Dermis blood vessel endothelial cell (primary cell): ENCODE measurements around the gene MSTO1. TPM values are rescaled to one million over a fixed set of nuclear protein-coding genes. Genes with fewer than 3 reads are reported as not detected.
A peak's percentile ranks its signal among the peaks of the same experiment; 100 is the strongest.
"Not testable (repeated sequence)": the region's sequence is repeated elsewhere in the genome, so short reads cannot be mapped to it uniquely, and the experiment has no call there.

Experiments used
- DNase-seq: peaks from one replicate; pipeline ENCODE4 v3.0.0; 2010
- total RNA-seq: library from RNA; depleted of rRNA; stranded (reverse); fragments of >200 nt; gene quantifications from 2 replicates; pipeline ENCODE4 v1.2.3, GENCODE V29; 2014

The MSTO1 gene
- 17.1 and 20.3 TPM in 2 replicates for total RNA-seq

DNA sequence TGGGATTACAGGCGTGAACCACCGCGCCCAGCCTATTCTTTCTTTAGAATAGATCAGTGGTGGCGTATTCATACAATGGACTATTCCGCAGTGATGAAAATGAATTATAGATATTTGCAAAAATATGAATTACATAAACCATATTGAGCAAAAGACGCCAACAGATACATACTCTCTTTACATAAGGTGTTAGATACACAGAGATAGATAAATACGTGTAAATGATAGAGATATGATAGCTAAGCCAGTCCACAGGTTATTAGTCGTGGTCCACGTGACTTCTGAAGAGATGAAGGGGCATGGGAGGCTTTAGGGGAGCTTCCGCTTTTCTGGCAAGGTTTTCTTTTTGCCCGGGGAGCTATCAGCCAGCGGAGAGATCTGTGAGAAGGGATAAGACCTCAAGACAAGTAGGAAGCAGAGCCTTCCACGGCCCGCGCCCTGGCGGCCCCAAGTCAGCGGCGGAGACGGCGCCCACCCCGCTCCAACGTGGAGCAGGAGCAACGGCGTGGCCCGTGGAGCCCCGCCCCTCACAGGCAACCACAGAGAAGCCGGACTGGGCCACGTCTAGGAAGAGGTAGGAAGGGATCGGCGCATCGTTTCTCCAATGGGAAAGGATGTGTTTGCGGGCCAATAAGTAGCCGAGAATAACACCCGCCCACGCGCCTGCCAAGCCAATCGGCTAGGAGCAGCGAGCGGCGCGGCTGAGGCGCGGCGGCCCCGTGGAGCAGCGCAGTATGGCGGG lies at the start of gene MSTO1:
Gene MSTO1, plus strand, starts transcription at position 704 of the 742 bp plus-strand sequence. Its CDS starts 31 bp downstream, at position 735.
- DNase-seq: peak; percentile 98

DNA sequence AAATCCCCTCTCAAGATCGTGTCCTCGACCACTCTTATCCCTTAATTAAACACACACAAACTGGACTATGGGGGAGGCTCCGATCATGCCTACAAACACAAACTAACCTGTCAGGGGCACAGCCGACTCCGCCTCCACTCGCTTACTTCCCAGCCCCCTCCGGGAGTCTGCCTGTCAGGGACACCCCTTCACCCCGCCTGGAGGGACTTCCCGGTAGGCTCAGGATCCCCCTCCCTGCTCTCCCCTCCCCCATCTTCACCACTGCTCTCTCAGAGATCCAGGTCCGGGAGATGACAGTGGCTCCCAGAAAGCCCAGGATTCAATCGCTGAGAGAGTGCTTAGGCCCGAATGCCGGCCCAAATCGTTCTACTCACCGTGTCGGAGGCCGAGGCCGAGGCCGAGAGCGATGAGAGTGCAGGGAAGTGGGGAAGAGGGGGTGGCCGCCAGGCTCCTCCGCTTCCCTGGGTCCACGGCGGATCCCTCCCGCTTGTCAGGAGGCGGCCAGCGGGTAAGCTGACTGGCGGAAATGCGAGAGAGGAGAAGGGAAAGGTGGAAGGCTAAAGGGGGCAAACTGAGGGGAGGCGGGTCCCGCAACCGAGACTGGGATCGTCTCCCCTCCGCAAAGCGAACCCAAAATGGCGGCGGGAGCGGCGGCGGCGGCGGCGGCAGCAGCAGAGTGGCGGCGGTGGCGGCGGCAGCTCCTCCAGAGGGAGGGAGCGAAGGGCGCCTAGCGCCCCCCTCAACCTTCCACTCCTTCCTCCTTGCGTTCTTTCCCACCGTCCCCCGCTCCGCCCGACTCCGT lies 48.0 kb upstream of the MSTO1 start:
- peak; percentile 61 for DNase-seq

- peak; percentile 95 for DNase-seq
Observed at GRCh38 chr1:155562581-155563376, 47.2 kb upstream of the MSTO1 start, which contains the start of gene ASH1L. ASH1L (minus strand) TSS chr1:155562803; CDS start chr1:155521519, 41,284 bp downstream.

DNA sequence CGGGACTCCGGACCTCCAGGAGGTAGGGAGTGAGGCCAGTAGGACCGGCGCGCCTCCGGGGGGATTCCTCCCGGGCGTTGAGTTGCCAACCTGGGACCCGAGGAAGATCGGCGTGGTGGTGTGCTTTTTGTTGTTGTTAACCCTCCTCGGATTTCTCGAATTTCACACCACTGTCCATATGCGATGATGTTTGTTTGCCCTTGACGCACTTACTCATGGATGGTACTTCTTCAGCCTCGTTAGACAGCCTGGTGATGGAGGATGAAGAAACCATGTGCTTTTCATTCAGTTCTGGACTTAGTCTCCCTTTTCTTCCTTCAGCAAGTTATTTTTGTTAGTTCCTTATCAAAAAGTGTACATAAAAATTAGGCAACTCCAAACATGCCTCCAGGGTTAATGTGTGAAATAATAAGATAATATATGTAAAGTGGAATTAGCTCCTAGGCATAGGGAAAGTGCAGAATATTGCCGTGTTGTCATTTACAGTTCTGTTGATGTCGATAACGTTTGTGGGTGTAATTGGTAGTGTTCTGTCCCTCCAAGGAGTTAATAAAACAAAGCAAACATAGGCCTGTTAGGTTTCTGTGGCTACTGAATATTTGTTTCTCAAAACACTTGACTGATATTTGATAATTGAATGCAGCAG lies 46.5 kb upstream of the MSTO1 start:
- peak; percentile 62 for DNase-seq

DNA sequence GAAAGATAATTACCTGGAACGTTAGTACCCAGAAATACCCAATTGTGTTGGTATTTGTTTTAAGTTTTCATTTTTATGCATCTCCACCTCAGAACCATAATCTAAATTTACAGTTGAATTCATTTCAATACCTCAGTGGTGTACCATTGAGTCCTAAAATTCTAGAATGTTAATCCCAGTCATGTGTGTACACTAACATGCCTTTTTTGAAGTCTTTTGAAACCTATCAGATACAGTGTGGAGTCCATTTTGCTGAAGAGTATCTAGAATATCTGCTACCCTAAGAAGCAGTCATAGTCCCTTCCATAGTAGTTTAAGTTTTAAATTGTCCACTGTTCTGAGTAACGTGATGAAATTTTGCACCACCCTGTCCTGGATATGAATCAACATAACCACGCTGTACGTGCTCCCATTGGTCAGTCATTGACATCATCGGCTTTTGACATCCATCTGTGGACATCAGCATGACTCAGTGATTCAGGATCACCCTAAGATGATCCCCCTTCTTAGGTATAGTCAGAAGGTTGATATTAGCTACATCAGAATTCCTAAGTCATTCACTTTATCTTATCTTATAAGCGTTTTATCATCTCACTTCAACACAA lies 39.9 kb upstream of the MSTO1 start:
- no peak for DNase-seq

- no peak for DNase-seq
Observed at GRCh38 chr1:155570593-155570990, 39.4 kb upstream of the MSTO1 start.

- DNase-seq: no peak
Observed at GRCh38 chr1:155574077-155574476, 35.9 kb upstream of the MSTO1 start.

DNA sequence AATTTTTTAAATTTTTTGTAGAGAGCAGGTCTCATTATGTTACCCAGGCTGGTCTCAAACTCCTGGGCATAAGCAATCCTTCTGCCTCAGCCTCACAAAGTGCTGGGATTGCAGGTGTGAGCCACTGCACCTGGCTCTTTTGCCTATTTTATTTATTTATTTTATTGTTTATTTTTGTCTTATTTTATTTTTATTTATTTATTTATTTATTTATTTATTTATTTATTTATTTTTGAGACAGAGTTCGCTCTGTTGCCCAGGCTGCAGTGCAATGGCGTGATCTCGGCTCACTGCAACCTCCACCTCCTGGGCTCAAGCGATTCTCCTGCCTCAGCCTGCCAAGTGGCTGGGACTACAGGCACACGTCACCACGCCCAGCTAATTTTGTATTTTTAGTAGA lies 34.4 kb upstream of the MSTO1 start:
- not testable (repeated sequence) for DNase-seq

DNA sequence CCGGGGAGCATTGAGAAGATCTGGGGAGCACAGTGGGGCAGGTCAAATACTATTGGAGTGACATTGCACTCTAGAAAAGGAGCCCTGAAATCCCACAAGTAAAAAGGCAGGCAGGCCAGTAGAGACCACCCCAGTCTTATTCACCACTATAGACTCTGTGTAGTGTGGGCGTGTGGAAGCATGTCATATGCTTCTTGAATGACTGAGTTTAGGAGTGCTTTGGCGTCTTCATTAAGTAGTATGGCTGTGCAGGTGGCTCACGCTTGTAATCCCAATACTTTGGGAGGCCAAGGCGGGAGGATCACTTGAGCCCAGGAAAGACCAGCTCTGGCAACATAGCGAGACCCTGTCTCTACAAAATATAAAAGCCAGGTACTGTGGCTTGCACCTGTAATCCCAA lies 26.2 kb upstream of the MSTO1 start:
- DNase-seq: not testable (repeated sequence)

GRCh38 chr1:155589282-155589681 lies 20.7 kb upstream of the MSTO1 start:
- not testable (repeated sequence) for DNase-seq

- DNase-seq: not testable (repeated sequence)
Observed at GRCh38 chr1:155590516-155591247, 19.3 kb upstream of the MSTO1 start.

DNA sequence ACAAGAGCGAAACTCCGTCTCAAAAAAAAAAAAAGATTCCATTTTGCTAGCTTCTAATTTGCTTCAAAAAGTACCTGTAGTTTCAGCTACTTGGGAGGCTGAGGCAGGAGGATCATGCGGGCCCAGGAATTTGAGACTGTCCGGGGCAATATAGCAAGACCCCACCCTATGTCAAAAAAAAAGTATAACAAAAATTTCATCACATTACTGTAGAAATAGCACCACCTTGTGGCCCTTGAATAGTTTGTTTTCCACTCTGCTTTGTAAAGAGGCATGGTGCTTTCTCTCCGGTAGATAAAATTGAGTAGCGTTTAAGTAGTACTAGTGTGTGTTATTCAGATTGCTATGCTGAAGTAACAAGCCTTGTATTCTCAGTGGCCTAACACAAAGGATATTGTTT lies 18.2 kb upstream of the MSTO1 start:
- peak; percentile 81 for DNase-seq

DNA sequence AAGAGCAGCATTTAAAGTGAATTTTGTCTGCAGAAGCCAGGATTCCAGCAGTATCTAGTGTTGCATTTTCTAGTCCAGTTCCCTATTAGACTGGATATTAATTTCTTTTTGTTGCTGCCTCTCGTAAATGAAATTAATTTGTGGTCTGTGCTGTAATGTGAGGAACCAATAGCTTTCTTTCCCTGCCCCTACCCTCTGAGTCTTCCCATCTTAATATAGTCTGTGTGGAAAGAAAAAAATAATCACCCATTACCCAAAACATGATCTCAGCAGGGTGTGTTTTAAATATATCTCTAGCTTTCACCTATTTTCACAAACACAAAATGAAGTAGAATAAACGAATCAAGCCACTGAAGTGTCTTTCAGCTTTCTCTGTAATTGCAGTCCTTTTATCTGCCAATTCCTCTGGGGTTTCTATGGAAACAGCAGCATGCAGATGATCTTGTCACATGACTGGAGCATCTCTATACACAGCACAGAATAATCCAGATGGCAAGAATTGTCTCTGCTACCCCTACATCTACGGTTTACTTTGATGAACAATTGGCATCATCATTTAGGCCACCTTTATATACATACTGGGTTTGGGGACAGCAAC lies 14.0 kb upstream of the MSTO1 start:
- DNase-seq: not testable (repeated sequence)

- no peak for DNase-seq
Observed at GRCh38 chr1:155596864-155597263, 13.2 kb upstream of the MSTO1 start.

DNA sequence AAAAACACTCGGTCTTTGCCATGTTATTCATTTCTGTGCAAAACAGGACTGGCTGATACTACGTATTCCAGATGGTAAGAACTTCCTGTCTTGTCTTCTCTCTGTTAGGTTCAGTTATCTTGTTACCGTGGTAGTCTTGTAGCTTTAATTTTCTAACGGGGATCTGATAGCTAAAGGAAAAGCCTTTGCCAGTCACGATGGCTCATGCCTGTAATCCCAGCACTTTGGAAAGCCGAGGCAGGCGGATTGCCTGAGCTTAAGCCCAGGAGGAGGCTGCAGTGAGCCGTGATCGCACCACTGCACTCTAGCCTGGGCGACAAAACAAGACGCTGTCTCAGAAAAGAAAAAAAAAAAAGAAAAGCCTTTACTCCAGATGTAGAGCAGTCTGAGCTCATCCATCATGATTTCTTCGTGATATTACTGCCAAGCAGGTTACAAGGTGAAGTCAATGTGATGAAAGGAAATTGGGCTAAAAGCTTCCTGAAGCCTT lies 11.1 kb upstream of the MSTO1 start:
- DNase-seq: peak; percentile 38

DNA sequence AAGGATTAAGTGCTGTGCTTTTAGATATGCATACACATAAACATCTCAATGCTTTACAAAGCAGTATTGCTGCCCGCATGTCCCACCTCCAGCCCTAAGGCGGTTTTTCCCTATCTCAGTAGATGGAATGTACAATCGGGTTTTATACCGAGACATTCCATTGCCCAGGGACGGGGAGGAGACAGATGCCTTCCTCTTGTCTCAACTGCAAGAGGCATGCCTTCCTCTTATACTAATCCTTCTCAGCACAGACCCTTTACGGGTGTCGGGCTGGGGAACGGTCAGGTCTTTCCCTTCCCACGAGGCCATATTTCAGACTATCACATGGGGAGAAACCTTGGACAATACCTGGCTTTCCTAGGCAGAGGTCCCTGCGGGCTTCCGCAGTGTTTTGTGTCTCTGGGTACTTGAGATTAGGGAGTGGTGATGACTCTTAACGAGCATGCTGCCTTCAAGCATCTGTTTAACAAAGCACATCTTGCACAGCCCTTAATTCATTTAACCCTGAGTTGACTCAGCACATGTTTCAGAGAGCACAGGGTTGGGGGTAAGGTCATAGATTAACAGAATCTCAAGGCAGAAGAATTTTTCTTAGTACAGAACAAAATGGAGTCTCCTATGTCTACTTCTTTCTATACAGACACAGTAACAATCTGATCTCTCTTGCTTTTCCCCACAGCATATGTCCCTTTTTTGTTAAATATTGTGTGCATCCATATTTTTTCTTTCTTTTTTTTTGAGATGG lies 10.0 kb upstream of the MSTO1 start:
- not testable (repeated sequence) for DNase-seq

DNA sequence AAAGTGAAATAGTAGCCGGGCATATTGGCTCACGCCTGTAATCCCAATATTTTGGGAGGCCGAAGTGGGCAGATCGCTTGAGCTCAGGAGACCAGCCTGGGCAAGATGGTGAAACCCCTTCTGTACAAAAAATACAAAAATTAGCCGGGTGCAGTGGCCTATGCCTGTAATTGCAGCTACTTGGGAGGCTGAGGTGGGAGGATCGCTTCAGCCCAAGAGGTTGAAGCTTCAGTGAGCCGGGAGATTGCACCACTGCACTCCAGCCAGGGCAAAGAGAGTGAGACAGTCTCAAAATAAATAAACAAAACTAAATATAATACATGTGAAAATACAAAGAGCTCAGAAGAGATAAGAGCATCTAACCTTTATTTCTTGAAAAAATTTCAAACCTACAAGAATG lies 2.3 kb upstream of the MSTO1 start:
- no peak for DNase-seq

DNA sequence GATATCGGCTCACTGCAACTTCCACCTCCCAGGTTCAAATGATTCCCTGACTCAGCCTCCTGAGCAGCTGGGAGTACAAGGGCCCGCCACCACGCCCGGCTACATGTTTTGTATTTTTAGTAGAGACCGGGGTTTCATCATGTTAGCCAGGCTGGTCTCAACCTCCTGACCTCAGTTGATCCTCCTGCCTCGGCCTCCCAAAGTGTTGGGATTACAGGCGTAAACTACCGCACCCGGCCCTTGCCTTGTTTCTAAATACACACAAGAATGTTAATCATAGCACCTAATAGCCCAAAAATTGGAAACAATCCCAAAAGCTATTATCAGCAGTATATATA lies 1.2 kb upstream of the MSTO1 start:
- no peak for DNase-seq

GRCh38 chr1:155610257-155610647 lies 234 bp downstream of the MSTO1 start:
- DNase-seq: not testable (repeated sequence)

GRCh38 chr1:155613226-155613625 lies 3.2 kb downstream of the MSTO1 start:
- not testable (repeated sequence) for DNase-seq
